Astrocyte of the spinal cord (primary cell): ENCODE data around the gene TTC7B.

Experiments used
- DNase-seq: peaks from one replicate; pipeline ENCODE4 v3.0.0; 2011; ENCODE audit warnings: low read depth, low spot score
- H3K4me3 ChIP-seq: 2 replicates; pipeline ENCODE4 v1.5.1; 2011; ENCODE audit warnings: low read depth, mild to moderate bottlenecking, low read length, moderate library complexity
- in situ Hi-C: cut with HindIII; loops from 2 replicates; pipeline ENCODE4 v1.10.0; 2017; ENCODE audit warnings: low sequenced_read_pairs
- TF ChIP-seq, protein P1 (sequence below): IDR thresholded peaks from 2 replicates; pipeline ENCODE4 v1.5.1; 2012; ENCODE audit warnings: low read depth, mild to moderate bottlenecking, low read length, inconsistent platforms

Gene TTC7B

DNA sequence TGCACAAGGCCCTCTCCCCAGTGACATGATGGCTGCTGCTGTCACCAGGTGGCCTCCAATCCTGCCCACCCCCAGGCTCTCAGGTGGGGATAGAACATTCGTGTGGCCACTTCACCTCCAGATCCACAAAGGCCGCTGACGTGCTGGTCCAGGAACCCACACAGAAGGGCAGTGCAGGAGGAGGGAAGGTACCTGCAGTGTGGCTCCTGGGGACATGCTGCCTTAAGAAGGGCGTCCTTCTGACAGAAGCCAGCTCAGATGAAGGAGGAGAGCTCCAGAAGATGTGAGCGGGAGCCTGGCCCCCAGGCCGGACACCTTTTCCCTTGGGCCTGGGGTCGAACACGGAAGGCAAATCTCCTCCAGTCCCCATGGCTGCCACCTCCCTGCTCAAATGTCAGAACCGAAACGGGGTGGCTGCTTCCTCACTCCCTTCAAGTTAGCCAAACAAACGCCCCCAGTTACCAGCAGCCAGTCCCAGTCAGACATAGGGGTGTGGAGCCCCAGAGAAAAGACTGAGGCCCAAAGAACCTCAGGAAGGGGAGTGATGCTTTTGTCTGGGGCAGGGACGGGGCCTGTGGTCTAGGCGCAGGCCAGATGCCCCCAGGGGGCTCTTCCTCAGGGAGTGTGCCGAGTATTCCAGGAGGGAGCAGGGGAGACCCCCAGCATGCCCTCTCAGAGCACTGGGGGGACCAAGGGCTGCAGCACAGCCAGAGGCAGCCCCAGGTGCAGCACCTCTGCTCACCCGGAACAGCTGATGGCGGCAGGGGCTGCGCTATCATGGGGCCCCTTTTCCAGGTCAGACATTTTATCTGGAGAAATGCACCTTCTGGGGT is 263.5 kb downstream of the TTC7B start:
- DNase-seq = no peak
- H3K4me3 ChIP-seq = no peak overlapping the region
- TF ChIP-seq, protein P1, sequence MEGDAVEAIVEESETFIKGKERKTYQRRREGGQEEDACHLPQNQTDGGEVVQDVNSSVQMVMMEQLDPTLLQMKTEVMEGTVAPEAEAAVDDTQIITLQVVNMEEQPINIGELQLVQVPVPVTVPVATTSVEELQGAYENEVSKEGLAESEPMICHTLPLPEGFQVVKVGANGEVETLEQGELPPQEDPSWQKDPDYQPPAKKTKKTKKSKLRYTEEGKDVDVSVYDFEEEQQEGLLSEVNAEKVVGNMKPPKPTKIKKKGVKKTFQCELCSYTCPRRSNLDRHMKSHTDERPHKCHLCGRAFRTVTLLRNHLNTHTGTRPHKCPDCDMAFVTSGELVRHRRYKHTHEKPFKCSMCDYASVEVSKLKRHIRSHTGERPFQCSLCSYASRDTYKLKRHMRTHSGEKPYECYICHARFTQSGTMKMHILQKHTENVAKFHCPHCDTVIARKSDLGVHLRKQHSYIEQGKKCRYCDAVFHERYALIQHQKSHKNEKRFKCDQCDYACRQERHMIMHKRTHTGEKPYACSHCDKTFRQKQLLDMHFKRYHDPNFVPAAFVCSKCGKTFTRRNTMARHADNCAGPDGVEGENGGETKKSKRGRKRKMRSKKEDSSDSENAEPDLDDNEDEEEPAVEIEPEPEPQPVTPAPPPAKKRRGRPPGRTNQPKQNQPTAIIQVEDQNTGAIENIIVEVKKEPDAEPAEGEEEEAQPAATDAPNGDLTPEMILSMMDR = no peak
- in situ Hi-C loops = no loop called here

DNA sequence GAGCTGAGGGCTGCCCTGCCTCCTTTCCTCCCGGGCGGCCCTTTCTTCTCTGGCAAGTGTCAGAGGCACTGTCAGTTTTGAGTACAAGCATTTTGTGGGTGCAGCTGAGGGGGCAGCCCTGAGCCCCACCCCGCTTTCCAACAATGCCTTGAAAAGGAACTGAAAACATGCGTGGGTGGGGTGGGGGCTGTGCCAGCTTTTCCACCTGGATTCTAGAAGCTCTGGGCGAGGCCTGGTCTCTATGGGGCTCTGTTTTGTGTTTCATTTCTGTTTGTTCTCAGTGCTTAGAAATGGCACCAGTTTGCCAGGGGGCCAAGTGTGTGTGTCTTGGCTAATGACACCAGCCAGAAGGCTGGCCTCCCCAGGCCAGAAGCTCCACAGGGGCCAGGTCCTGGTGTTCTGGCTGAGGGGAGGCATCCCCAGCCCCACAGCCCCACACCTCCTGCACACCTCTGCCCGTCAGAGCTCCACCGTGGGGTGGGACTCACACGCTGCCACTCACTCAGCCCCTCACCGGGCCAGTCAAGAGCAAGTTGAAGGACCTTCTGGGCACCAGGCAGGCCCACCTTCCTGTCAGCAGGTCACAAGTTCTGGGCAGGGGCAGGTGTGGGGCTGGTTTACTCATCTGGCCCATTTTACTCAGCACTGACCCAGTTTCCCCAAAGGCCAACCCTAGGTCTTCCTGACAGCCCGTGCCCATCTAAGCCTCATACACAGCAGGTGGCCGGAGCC is 264.3 kb downstream of the TTC7B start:
- in situ Hi-C loops = no loop called here
- TF ChIP-seq, protein P1 = no peak
- no peak for DNase-seq
- no peak overlapping the region for H3K4me3 ChIP-seq

DNA sequence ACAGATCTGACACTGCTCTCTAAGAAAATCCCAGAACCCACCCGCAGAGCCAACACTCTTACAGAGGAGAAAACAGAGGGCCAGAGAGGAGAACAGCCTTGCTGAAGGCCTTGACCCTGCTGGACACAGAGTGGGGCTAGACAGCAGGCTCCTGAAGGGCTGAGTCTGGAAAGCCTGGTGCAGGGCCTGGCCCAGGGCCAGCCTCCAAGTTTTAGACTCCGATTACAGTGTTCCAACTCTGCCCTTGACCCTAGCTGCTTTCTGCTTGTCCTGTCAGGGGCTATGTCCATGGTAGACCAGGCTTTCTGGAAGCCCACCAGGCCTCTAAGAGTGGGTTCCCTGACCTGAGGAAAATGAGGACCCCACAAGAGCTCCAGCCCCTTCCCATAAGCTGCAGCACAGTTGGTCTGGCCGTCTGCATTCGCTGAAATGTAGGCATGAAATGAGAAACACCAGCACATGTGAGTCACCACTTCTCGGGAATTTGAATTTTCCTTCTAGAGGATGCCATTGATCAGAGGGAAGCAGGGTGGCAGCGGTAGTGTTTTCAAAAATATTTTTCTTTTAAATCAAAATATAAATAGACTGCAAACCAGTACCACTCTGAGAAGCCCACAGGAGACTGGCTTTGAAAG is 265.0 kb downstream of the TTC7B start:
- no peak overlapping the region for H3K4me3 ChIP-seq
- TF ChIP-seq, protein P1 = no peak
- DNase-seq = peak; percentile 55
- in situ Hi-C loops = no loop called here

DNA sequence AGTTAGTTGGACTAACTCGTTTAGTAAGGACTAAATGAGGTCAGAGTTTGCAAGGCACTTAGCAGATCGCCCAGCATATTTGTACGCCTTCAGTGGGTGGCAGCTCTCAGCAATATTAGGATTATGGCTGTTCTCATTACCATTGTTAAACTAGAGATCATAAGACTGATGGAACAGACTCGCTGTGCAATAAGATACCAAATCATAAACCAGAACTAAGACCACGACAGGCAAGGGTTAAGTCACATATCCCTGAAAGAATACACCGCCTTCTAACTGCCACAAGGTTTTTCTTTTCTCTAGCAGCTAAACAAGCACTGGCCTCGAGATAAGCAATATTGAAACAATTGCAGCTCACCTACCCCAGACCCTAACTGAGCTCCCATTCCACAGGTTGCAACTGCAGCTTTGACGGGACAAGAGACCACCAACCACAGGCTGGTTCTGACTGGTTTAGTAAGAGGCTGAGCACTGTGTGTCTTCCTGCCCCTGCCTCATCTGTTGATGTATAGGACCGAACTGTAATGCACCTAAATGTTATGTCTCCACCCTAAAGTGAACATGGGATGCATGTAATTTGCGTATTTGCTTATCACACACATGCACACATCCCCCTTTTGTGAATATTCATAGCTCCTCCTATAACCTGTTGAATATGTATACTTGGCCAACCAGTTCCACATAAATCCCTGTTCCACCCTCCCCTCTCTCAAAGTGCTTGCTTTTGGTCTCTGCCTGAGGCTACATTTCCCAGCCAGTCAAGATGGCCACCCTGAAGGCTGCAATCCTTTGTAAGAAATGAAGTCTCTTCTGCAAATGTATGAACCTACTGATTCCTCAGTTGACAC is 266.2 kb downstream of the TTC7B start:
- TF ChIP-seq, protein P1 = no peak
- in situ Hi-C loops = no loop called here
- H3K4me3 ChIP-seq = no peak overlapping the region
- DNase-seq = no peak

DNA sequence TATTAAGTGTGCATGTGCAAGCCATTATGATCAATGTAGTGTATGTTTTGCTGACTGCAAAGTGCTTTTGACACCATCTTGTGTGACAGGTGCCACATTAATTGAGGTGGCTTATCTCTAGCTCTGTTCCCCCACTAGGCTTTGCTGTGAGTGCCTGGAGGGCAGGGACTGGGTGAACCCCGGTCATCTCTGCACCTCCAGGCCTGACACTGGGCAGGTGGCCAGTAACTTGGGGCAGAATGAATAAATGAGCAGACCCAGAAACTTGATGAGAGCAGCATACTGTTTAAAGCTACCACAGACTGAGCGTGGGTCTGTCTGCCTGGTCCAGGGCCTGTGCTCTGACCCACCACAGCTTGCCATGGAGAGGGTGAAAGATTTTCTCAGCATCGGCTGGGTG is 267.8 kb downstream of the TTC7B start:
- in situ Hi-C loops = no loop called here
- TF ChIP-seq, protein P1 = no peak
- H3K4me3 ChIP-seq = no peak overlapping the region

DNA sequence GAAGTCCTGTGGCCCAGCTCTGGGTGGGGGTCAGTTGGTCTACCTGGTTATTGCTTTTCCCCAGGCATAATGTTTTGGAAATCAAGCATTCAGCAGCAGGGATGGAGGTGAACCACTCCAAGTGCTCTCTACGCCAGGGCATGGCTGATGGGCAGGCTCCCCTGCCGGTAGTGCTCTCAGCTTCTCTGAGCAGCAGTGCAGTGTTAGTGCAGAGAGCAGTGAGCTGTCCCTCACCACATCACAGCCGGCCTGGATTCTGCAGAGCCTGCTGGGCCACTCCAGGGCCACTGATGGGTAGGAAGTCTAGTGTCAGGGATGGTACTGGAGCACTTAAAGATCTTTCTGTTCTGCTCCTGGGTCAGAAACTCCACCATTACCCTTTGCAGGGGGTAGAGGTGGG is 268.3 kb downstream of the TTC7B start:
- in situ Hi-C loops = no loop called here
- DNase-seq = no peak
- no peak overlapping the region for H3K4me3 ChIP-seq
- TF ChIP-seq, protein P1 = no peak

More for the DNA sequence above, 267.8 kb downstream of the TTC7B start:
- no peak for DNase-seq
